NCI-H510A (cell line): Measurements from ENCODE around the gene SDCCAG8.
"Not testable (repeated sequence)": the region's sequence is repeated elsewhere in the genome, so short reads cannot be mapped to it uniquely, and the experiment has no call there.

Experiments used
- DNase-seq: peaks from one replicate; lab custom pipeline; 2025; lab: John Stamatoyannopoulos, UW

SDCCAG8 gene

GRCh38 chr1:243335292-243335691 is 79.5 kb downstream of the SDCCAG8 start:
- no peak for DNase-seq

GRCh38 chr1:243336163-243336562 is 80.3 kb downstream of the SDCCAG8 start:
- DNase-seq = no peak

- DNase-seq = not testable (repeated sequence)
Measured at GRCh38 chr1:243338848-243339247, 83.0 kb downstream of the SDCCAG8 start.

GRCh38 chr1:243341074-243341473 is 85.2 kb downstream of the SDCCAG8 start:
- no peak for DNase-seq

- DNase-seq = peak; percentile 22
Measured at GRCh38 chr1:243343970-243344937, 88.4 kb downstream of the SDCCAG8 start.

GRCh38 chr1:243345205-243345604 is 89.4 kb downstream of the SDCCAG8 start:
- no peak for DNase-seq

GRCh38 chr1:243346016-243346415 is 90.2 kb downstream of the SDCCAG8 start:
- DNase-seq = no peak

- DNase-seq = no peak
Measured at GRCh38 chr1:243346468-243346867, 90.6 kb downstream of the SDCCAG8 start.

GRCh38 chr1:243348331-243348730 is 92.5 kb downstream of the SDCCAG8 start:
- DNase-seq = no peak

- no peak for DNase-seq
Measured at GRCh38 chr1:243349128-243349527, 93.3 kb downstream of the SDCCAG8 start.

GRCh38 chr1:243351337-243351736 is 95.5 kb downstream of the SDCCAG8 start:
- no peak for DNase-seq

GRCh38 chr1:243354511-243355153 is 98.8 kb downstream of the SDCCAG8 start:
- no peak for DNase-seq

GRCh38 chr1:243363832-243364231 is 108.0 kb downstream of the SDCCAG8 start:
- no peak for DNase-seq

GRCh38 chr1:243364330-243364729 is 108.5 kb downstream of the SDCCAG8 start:
- no peak for DNase-seq

- no peak for DNase-seq
Measured at GRCh38 chr1:243364866-243365265, 109.0 kb downstream of the SDCCAG8 start.

GRCh38 chr1:243367314-243367713 is 111.5 kb downstream of the SDCCAG8 start:
- no peak for DNase-seq

GRCh38 chr1:243374412-243374811 is 118.6 kb downstream of the SDCCAG8 start:
- DNase-seq = no peak

GRCh38 chr1:243375596-243375995 is 119.8 kb downstream of the SDCCAG8 start:
- DNase-seq = no peak

- no peak for DNase-seq
Measured at GRCh38 chr1:243378669-243379068, 122.8 kb downstream of the SDCCAG8 start.

GRCh38 chr1:243379208-243379607 is 123.4 kb downstream of the SDCCAG8 start:
- no peak for DNase-seq

GRCh38 chr1:243379706-243380105 is 123.9 kb downstream of the SDCCAG8 start:
- DNase-seq = no peak

GRCh38 chr1:243388276-243388675 is 132.4 kb downstream of the SDCCAG8 start:
- DNase-seq = no peak

GRCh38 chr1:243390162-243390791 is 134.4 kb downstream of the SDCCAG8 start:
- DNase-seq = no peak
